Measurements from ENCODE around the gene OST4.
A peak's percentile ranks its signal among the peaks of the same experiment; 100 is the strongest.
"Not testable (repeated sequence)": the region's sequence is repeated elsewhere in the genome, so short reads cannot be mapped to it uniquely, and the experiment has no call there.

OST4 gene

GRCh38 chr2:27078267-27079194 lies 7.1 kb upstream of the OST4 start, which contains the start of gene EMILIN1:
TSS of gene EMILIN1 (plus strand) at chr2:27078615. CDS start at chr2:27079066, 451 bp downstream.
- DNase-seq = peak; percentile 97

DNA sequence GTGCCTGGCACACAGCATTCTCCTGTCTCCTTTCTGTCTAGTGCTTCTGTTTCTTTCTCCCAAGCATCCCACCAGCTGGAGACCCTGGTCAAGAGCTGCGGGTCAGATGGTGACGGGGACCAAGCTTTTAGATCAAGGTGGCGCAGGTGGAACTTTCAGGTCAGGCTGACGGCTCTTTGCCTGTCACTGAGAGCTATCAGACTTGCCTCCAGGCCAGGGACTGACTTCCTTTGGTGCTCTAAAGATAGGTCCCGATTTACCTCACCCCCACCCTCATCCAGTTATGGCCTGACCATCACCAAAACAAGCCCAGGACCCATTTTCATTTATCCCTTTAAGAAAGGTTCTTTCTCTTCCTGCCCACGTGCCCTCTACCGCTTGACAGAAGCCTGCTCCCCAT lies 5.8 kb upstream of the OST4 start:
- no peak for DNase-seq

DNA sequence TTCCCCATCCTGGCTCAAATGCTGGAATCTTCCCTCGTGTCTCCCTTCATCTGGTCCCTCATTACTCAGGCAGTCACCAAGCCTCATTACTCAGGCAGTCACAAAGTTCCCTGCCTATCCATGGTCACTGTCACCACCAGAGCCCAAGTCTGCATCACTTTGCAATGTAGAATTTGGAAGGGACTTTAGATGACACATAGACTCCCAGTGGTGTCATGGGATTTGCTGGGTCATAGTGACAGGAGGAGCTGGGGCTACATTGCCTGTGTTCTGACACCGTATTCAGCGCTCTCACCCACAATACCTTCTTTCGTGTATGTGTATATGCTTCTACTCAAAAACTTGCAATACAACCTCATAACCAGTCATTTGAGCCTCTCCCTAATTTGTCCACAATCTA lies 4.9 kb upstream of the OST4 start:
- no peak for DNase-seq

DNA sequence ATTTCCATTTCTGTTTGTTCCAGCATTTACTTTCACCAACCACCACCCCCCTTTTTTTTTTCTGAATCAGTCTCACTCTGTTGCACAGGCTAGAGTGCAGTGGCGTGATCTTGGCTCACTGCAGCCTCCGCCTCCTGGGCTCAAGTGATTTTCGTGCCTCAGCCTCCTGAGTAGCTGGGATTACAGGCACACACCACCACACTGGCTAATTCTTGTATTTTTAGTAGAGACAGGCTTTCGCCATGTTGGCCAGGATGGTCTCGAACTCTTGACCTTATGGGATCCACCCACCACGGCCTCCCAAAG lies 4.1 kb upstream of the OST4 start:
- not testable (repeated sequence) for DNase-seq

- DNase-seq = peak; percentile 42
Observed at GRCh38 chr2:27074738-27075565, 3.5 kb upstream of the OST4 start.

GRCh38 chr2:27073782-27074181 lies 2.3 kb upstream of the OST4 start:
- DNase-seq = no peak

DNA sequence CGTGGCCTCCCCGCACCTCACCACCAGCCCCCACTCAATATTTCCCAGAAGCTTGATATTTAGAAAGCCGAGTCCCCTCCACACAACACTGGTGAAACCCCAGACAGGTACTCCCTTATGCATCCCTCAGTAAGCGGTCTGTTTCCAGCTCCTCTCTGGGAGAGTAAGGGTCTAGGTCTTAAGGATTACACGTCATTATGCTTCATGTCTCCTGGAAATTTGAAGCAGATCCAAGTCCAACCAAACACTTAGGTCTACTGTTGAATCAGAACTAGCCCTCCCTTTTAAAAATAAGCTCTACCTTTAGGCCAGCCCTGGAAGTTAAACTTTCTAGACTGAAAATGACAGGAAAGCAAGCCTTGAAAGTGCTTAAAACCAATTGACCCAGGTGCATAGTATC lies 1.5 kb upstream of the OST4 start:
- DNase-seq = peak; percentile 73

DNA sequence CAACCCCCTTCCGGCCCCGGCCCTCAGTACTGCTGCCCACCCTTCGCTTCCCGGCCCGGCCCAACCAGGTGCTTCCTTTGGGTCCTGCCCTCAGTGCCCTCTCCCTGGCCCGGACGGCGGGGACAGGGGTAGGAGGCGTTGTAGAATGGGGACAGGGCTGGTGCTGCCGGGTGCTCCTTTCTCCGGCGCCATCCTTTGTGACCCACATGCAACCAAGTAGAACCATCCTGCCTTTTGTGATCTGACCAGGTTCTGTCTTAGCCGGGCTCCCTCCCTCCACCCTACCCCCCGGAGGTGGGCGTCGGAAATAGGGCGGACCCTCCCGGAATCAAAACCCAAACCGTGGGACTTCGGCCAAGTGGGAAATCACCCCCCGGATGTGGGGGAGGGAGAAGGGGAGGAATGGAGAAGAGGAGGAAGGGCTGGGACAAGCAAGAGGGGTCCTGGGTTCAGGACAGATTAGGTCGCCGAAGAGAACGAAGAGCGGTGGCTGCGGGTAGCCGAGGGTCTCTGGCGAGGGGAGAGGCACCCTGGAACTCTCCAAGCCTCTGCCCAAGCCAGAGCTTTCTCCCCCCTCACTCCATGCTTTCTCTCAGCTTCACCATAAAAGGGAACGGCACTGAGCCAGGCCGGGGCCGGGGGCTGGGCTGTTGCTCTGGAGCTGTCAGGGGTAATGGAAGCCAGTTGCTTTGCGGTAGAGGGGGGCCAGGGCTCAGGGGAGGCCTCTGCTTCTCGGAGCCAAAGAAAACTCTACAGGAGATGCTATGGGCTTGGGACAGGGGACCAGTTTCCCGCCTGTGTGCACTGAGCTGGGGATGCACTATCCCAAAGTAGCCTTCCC lies 756 bp upstream of the OST4 start:
- peak; percentile 91 for DNase-seq

DNA sequence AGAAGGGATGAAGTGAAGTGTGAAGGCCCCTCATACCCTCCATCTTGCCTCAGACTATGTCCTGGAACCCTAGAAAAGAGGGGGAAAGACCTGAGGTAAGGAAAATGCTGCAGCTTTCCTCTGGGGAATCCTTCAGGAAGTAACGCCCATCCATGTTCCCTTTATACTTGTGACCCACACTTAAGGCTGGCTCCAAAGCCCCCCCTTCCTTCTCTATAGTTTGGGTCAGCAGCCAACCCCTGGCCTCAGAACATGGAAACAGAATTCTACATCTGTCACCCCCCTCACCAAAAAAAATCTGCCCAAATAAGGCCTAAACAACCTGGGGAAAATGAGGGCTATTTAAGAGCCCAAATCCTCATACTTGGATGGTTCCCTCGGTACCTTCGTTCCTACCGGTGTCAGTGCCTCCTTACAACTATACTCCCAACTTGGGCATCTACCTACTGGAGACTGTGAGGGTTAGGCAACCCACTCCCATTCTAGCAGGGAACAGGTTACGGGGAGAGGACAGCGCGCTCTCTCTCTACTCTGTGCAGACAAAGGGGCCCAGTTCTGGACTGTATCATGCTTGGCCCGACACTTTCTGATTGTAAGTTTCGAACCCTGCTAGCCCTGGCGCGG lies 689 bp downstream of the OST4 start:
- DNase-seq = no peak

DNA sequence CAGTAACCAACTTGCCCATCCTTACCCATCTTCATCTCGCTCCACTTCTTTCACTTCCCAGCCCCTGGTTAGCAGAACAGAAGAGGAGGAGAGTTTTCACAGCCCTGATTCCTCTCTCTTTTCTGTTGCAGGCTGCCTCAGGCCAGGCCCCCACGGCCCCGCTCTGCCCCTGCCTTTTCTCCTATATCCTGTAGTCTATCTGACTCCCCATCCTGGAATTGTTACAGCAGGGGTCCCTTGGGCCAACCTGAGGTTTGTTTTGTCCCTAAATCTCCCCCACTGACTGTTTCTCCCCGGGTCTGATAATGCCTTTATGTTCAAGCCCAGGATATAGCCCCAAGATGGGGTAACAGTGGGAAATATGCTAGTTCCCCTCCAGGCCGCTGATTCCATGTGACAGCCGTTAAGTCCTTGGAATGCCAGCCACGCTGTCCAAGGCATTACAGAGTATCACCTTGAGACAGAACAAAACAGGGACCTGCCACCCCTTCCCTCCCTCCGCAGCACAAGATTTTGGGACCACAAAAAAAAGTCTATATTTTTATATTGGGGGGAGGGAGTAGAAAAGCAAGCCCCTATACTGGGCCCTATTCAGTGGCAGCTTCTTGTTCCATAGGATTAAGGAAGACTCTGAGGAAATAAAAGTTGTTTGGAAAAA lies 1.4 kb downstream of the OST4 start:
- no peak for DNase-seq

- no peak for DNase-seq
Observed at GRCh38 chr2:27069436-27069835, 2.0 kb downstream of the OST4 start.

DNA sequence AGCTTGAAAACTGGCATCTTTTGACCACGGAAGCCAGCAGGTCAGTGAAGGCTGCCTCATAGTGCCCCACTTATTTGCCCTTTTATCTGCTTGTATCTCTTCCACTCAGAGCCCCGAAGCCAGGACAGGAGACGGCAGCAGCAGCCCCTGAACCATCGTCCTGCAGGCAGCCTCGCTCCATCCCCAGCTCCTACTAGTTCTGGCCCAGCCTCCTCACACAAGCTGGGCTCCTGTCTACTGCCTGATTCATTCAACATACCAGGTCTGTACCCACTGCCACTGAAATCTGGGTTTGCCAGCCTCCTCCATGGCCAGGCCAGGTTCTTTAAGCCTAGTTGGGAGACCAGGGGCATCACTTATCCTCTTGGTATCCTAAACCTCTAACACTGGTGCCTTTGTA lies 4.1 kb downstream of the OST4 start:
- no peak for DNase-seq

- no peak for DNase-seq
Observed at GRCh38 chr2:27065128-27065527, 6.3 kb downstream of the OST4 start.

DNA sequence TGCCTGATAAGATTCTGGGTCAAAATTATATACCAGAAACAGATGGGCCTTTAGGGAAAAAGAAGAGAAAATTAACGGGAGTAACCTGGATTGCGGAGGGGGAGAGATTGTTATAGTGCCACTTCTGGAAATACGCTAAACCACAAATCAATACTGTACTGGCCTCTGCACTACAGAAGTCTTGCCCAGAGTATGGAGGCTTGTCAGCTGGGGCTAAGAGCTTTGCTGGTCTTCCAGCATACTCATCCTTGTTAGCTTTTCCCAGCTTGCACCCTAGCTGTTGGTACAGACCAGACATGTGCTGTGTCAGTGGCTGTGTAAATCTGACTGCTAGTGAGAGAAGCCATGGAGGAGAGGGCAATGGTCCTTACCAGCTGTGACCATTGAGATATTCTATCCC lies 11.1 kb downstream of the OST4 start:
- no peak for DNase-seq

DNA sequence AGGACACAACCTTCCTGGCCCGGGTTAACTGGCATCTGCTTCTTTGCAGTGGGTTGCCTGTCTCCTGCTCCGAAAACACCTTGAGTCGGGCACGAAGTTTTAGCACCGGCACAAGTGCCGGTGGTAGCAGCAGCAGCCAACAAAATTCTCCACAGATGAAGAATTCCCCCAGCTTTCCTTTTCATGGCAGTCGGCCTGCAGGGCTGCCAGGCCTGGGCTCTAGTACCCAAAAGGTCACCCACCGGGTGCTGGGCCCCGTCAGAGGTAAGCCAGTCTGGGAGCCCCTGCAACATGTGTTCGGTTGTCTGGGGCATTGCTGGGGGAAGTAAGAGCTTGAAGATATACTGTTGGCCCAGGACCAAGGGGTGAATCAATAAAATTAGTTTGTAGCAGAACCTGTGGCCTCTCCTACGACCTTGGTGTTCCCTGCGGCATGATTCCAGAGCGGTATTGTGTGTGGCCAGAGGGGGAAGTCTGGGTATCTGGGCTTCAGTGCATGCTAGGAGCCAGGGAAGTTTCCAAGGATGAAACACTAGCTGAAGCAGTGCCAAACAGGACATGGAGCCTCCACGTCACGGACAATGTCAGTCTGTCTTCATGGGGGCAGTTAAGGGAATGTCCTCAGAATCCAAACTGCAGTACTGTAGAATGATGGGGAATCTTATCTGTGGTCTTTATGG lies 12.2 kb downstream of the OST4 start:
- DNase-seq = no peak

GRCh38 chr2:27058210-27058609 lies 13.2 kb downstream of the OST4 start:
- no peak for DNase-seq

DNA sequence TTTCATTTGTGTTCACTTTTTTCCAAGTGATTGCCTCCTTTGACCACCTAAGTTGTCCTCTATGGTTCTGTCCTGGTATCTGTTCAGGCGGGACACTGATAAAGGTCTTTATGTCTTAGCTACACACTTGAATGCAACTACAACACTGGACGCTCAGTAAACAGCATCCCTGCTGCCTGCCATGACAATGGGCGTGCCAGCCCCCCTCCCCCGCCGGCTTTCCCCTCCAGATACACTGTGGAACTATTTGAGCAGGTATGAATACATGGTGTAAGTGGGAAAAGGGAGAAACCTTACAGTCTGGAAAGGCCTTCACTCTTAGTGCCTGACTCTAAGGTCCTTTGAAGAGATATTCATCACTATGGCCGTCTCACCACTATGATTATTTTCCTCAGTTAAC lies 14.3 kb downstream of the OST4 start:
- DNase-seq = no peak

DNA sequence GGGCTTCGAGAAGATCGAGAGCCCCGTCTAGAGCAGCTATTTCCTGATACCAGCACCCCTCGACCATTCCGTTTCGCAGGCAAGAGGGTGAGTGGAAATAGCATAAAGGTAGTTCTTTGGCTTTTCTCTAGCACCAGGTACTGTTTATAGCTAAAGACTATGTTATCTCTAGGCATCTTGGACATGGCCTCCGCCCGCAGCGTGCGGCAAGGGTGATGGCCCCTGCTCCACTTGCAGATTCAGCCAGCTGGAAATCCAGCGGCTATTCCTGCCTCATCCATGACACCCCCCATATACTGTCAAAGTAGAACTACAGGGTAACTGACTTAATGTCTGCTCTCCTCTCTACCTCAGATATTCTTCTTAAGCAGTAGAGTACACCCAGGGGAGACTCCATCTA lies 16.7 kb downstream of the OST4 start:
- DNase-seq = no peak

GRCh38 chr2:27053776-27054175 lies 17.7 kb downstream of the OST4 start:
- no peak for DNase-seq

GRCh38 chr2:27053321-27053720 lies 18.1 kb downstream of the OST4 start:
- DNase-seq = no peak

DNA sequence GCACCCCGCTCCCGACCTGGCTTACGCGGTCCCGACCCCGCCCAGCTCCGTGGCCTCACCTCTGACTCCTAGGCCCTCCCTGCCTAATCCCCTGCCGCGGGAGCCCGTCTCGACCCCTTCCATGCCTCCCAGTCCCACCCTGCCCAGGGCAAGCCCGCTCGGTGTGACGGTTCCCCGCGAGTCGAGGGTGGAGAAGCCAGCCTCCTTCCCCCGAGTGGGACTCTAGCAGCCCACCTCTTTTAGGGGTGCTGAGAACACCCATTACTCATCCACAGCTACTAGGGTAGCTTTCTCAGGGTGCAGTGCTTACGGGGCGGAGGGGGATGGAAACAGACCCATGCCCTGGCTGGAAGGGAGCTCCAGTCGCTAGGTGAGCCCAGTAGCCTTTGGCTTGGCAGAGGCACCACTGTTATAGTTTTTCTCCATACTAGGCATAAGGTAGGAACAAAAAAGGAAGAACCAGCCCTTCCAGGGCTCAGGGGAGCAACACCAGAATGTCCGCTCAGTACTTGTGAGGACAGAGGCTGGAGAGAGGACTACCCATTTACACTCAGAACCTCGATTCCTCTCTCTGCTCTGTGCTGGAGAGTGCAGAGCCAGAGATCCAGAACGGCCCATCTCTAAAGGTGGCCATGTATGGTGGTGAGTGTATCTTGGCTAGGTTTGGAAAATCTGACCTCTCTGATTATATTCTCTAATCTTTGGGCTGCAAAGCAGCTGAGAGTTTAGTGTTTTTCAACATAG lies 19.4 kb downstream of the OST4 start:
- no peak for DNase-seq

Data from fibroblast of skin of right quadriceps (primary cell).